H1 (cell line): Measurements from ENCODE around the gene PRR7. TPM values are rescaled to one million over a fixed set of nuclear protein-coding genes. Genes with fewer than 3 reads are reported as not detected.

Source experiments
- CHD7 ChIP-seq: fragments of 300-600 bp; sonication (generic); IDR thresholded peaks from 2 replicates; pipeline ENCODE4 v1.7.1; 2012; ENCODE audit warnings: low read length, moderate library complexity, mild to moderate bottlenecking, inconsistent platforms; ENCODE audit not compliant: insufficient replicate concordance
- EP300 ChIP-seq, 2 experiments: IDR thresholded peaks; 1 replicate in 1 of 2; 2 replicates in 1 of 2; pipeline ENCODE4 v1.6.1; 2011 to 2012; ENCODE audit warnings: low read depth in 2 of 2, low read length in 2 of 2, mild to moderate bottlenecking in 2 of 2, borderline replicate concordance in 1 of 2, inconsistent platforms in 1 of 2, moderate library complexity in 1 of 2
- HDAC2 ChIP-seq, 2 experiments: fragments of 300-600 bp in 1 of 2; sonication (generic) in 1 of 2; IDR thresholded peaks; 2 replicates each; pipeline ENCODE4 v1.6.1; 2011 to 2012; ENCODE audit warnings: low read depth in 2 of 2, low read length in 2 of 2, mild to moderate bottlenecking in 2 of 2, moderate library complexity in 2 of 2, borderline replicate concordance in 1 of 2, inconsistent platforms in 1 of 2
- POLR2A ChIP-seq, 2 experiments: IDR thresholded peaks; 1 replicate in 1 of 2; 2 replicates in 1 of 2; pipeline ENCODE4 v1.6.1; 2011; ENCODE audit warnings: low read depth in 2 of 2, low read length in 2 of 2, mild to moderate bottlenecking in 2 of 2; ENCODE audit errors: control extremely low read depth in 1 of 2
- TBP ChIP-seq: IDR thresholded peaks from 2 replicates; pipeline ENCODE4 v1.6.1; 2011; ENCODE audit warnings: low read depth, low read length, improper control_type of control experiment
- TEAD4 ChIP-seq: IDR thresholded peaks from 2 replicates; pipeline ENCODE4 v1.6.1; 2012; ENCODE audit warnings: low read depth, low read length, inconsistent platforms, mixed read lengths
- polyA plus RNA-seq, 7 experiments: library from polyadenylated mRNA; depleted of rRNA in 3 of 7; stranded (reverse) in 5 of 7; unstranded in 2 of 7; fragments of >200 nt in 5 of 7; fragments of 200-250 nt in 2 of 7; gene quantifications; 1 replicate in 5 of 7; 2 replicates in 1 of 7; 4 replicates in 1 of 7; pipeline versions ENCODE4 v1.2.1 to v1.2.3, GENCODE V29; 2011 to 2013; ENCODE audit warnings: missing spikeins in 2 of 7, mixed read lengths in 2 of 7
- total RNA-seq: library from RNA; stranded (reverse); fragmentation: NEBNext Ultra II Directional; extraction: Animal tissue kit (Norgen Biotek cat#: 25700); gene quantifications from 2 replicates; pipeline ENCODE4 v1.2.1, GENCODE V29; 2021

PRR7 gene
- total and polyA plus RNA-seq, 2 of the 8 experiments (the other 6 are each of a cell fraction or from before 2014, with no cell fraction given), result 8.0 to 11.8 TPM

- TF ChIP-seq CHD7 (no peak), HDAC2 (IDR thresholded peaks at IDR 0.05; ENCODE audit: borderline replicate concordance in 1 of 2, low read depth in 2 of 2, low read length in 2 of 2) (no peak), TBP (no peak), TEAD4 (no peak), POLR2A (IDR thresholded peaks at IDR 0.05; ENCODE audit: control extremely low read depth in 1 of 2, low read depth in 2 of 2, low read length in 2 of 2) (peak in 1 of 2 experiments; percentile 77; a peak in 2 of 3 replicates), EP300 (IDR thresholded peaks at IDR 0.05; ENCODE audit: borderline replicate concordance in 1 of 2, low read depth in 2 of 2, low read length in 2 of 2) (no peak)
Measured at GRCh38 chr5:177491983-177492746, 45.6 kb downstream of the PRR7 start (continued).
